Colon (tissue), 2 donors: ENCODE results near the gene LSS.
"Not testable (repeated sequence)": the region's sequence is repeated elsewhere in the genome, so short reads cannot be mapped to it uniquely, and the experiment has no call there.

Source experiments
- FAIRE-seq: peaks from 2 replicates; lab custom pipeline; 2012; peaks lifted over from hg19 to GRCh38; lab: Jason Lieb, UNC
- donor health status: control.
- donor health status: control.

The LSS gene

GRCh38 chr21:46152927-46153246 lies 75.7 kb downstream of the LSS start:
- no peak for FAIRE-seq

GRCh38 chr21:46151989-46152926 lies 76.3 kb downstream of the LSS start:
- FAIRE-seq: no peak

GRCh38 chr21:46151261-46151988 lies 77.1 kb downstream of the LSS start:
- FAIRE-seq: no peak

GRCh38 chr21:46150491-46151121 lies 78.0 kb downstream of the LSS start:
- FAIRE-seq: no peak

- no peak for FAIRE-seq
Measured at GRCh38 chr21:46150073-46150472, 78.5 kb downstream of the LSS start.

GRCh38 chr21:46149205-46149901 lies 79.2 kb downstream of the LSS start:
- no peak for FAIRE-seq

GRCh38 chr21:46148106-46148505 lies 80.5 kb downstream of the LSS start:
- no peak for FAIRE-seq

GRCh38 chr21:46147429-46147828 lies 81.1 kb downstream of the LSS start:
- FAIRE-seq: not testable (repeated sequence)

GRCh38 chr21:46146856-46147255 lies 81.7 kb downstream of the LSS start:
- FAIRE-seq: no peak

GRCh38 chr21:46145840-46146691 lies 82.5 kb downstream of the LSS start:
- FAIRE-seq: no peak

GRCh38 chr21:46145159-46145839 lies 83.3 kb downstream of the LSS start:
- FAIRE-seq: no peak

- no peak for FAIRE-seq
Measured at GRCh38 chr21:46144464-46145070, 84.0 kb downstream of the LSS start.

- no peak for FAIRE-seq
Measured at GRCh38 chr21:46142582-46143473, 85.7 kb downstream of the LSS start.

- FAIRE-seq: no peak
Measured at GRCh38 chr21:46141767-46142581, 86.6 kb downstream of the LSS start.

- not testable (repeated sequence) for FAIRE-seq
Measured at GRCh38 chr21:46140352-46141003, 88.1 kb downstream of the LSS start.

- FAIRE-seq: no peak
Measured at GRCh38 chr21:46139686-46140085, 88.9 kb downstream of the LSS start.

- no peak for FAIRE-seq
Measured at GRCh38 chr21:46138383-46138970, 90.1 kb downstream of the LSS start.
